Activated B cell treated with CpG ODN at 0.5 μM for 24 hours (primary cell): Measurements from ENCODE around the gene FGD5. TPM values are rescaled to one million over a fixed set of nuclear protein-coding genes. Genes with fewer than 3 reads are reported as not detected.

Experiments used
- ATAC-seq: fragments of 200-7000 bp; cut with Tn5 transposase; one replicate; pipeline ENCODE4 v1.10.0; 2021; ENCODE audit warnings: low read depth, mild to moderate bottlenecking, moderate library complexity
- CTCF ChIA-PET: fragments of 350-600 bp; sonication (Branson Sonifier 250); formaldehyde crosslinking; loops from one replicate; lab custom pipeline; 2021; ENCODE audit warnings: antibody characterized with exemption; lab: Charles Lee
- POLR2A ChIA-PET: fragments of 350-600 bp; sonication (Branson Sonifier 250); formaldehyde crosslinking; loops from one replicate; lab custom pipeline; 2021; ENCODE audit warnings: antibody characterized with exemption; lab: Charles Lee
- DNase-seq: peaks from one replicate; pipeline ENCODE4 v3.0.0; 2022
- H3K27ac Mint-ChIP-seq: one replicate; pipeline ENCODE4 v1.8.0; 2020; ENCODE audit warnings: mixed read lengths
- H3K27me3 Mint-ChIP-seq: one replicate; pipeline ENCODE4 v1.8.0; 2021; ENCODE audit warnings: mixed read lengths
- H3K36me3 Mint-ChIP-seq: one replicate; pipeline ENCODE4 v1.8.0; 2021; ENCODE audit warnings: low read depth, mixed read lengths
- H3K4me1 Mint-ChIP-seq: one replicate; pipeline ENCODE4 v1.8.0; 2021; ENCODE audit warnings: mixed read lengths
- H3K4me3 Mint-ChIP-seq: one replicate; pipeline ENCODE4 v1.8.0; 2020; ENCODE audit warnings: mild to moderate bottlenecking, mixed read lengths
- H3K9me3 Mint-ChIP-seq: one replicate; pipeline ENCODE4 v1.8.0; 2020; ENCODE audit warnings: mixed read lengths
- CTCF ChIP-seq: fragments of 200-600 bp; IDR thresholded peaks from one replicate; pipeline ENCODE4 v1.8.0; 2022; ENCODE audit warnings: antibody characterized with exemption, mild to moderate bottlenecking
- intact Hi-C: fragments of 100-400 bp; cut with micrococcal nuclease; formaldehyde crosslinking; loops from one replicate; pipeline ENCODE4 v1.15.1; 2024
- total RNA-seq: library from RNA; stranded (reverse); gene quantifications from 2 replicates; pipeline ENCODE4 v1.2.3, GENCODE V29; 2022

FGD5 gene
- total RNA-seq, 1 donor from 2014 or later: not detected

- Mint-ChIP-seq H3K27ac (no peak overlapping the region), H3K4me1 (no peaks in the 10 kb centered on the region), H3K9me3 (no peaks in the 10 kb centered on the region), H3K36me3 (no peaks in the 10 kb centered on the region), H3K27me3 (no peaks in the 10 kb centered on the region), H3K4me3 (no peak overlapping the region)
- intact Hi-C loops: no loop called here
- POLR2A ChIA-PET: no interaction called here
- TF ChIP-seq CTCF: no peak
- CTCF ChIA-PET: no interaction called here
- ATAC-seq: no peak
- no peak for DNase-seq
Measured at GRCh38 chr3:14772533-14773138, 46.1 kb upstream of the FGD5 start.

GRCh38 chr3:14773281-14773680 lies 45.5 kb upstream of the FGD5 start:
- ATAC-seq: no peak
- CTCF ChIA-PET: no interaction called here
- POLR2A ChIA-PET: no interaction called here

GRCh38 chr3:14773691-14774128 lies 45.1 kb upstream of the FGD5 start:
- CTCF ChIA-PET: no interaction called here
- H3K27ac Mint-ChIP-seq: no peak overlapping the region
- intact Hi-C loops: no loop called here
- TF ChIP-seq CTCF: no peak
- no peaks in the 10 kb centered on the region for H3K27me3 Mint-ChIP-seq
- POLR2A ChIA-PET: no interaction called here
- H3K4me1 Mint-ChIP-seq: no peaks in the 10 kb centered on the region
- no peak overlapping the region for H3K4me3 Mint-ChIP-seq
- DNase-seq: no peak
- no peak for ATAC-seq
- H3K9me3 Mint-ChIP-seq: peaks cover 3% of the 10 kb centered on the region
- H3K36me3 Mint-ChIP-seq: no peaks in the 10 kb centered on the region

More at GRCh38 chr3:14773281-14773680, 45.5 kb upstream of the FGD5 start:
- TF ChIP-seq CTCF: no peak
- no peak overlapping the region for H3K27ac Mint-ChIP-seq
- H3K27me3 Mint-ChIP-seq: no peaks in the 10 kb centered on the region
- no peaks in the 10 kb centered on the region for H3K9me3 Mint-ChIP-seq
- DNase-seq: no peak
- no peak overlapping the region for H3K4me3 Mint-ChIP-seq
- H3K4me1 Mint-ChIP-seq: no peaks in the 10 kb centered on the region
- H3K36me3 Mint-ChIP-seq: no peaks in the 10 kb centered on the region
- intact Hi-C loops: no loop called here

GRCh38 chr3:14774431-14774830 lies 44.3 kb upstream of the FGD5 start:
- Mint-ChIP-seq H3K9me3 (peaks cover 9% of the 10 kb centered on the region), H3K4me3 (no peak overlapping the region), H3K36me3 (no peaks in the 10 kb centered on the region), H3K4me1 (no peaks in the 10 kb centered on the region), H3K27me3 (no peaks in the 10 kb centered on the region), H3K27ac (no peak overlapping the region)
- TF ChIP-seq CTCF: no peak
- POLR2A ChIA-PET: no interaction called here
- intact Hi-C loops: no loop called here
- CTCF ChIA-PET: no interaction called here
- no peak for DNase-seq
- no peak for ATAC-seq

- Mint-ChIP-seq H3K27me3 (no peaks in the 10 kb centered on the region), H3K4me1 (no peaks in the 10 kb centered on the region), H3K36me3 (no peaks in the 10 kb centered on the region), H3K9me3 (peaks cover 9% of the 10 kb centered on the region), H3K27ac (no peak overlapping the region), H3K4me3 (no peak overlapping the region)
- ChIA-PET CTCF (no interaction called here), POLR2A (no interaction called here)
- TF ChIP-seq CTCF: no peak
- intact Hi-C loops: no loop called here
- no peak for DNase-seq
- ATAC-seq: no peak
Measured at GRCh38 chr3:14775011-14775410, 43.8 kb upstream of the FGD5 start.
